Smooth muscle cell of the brain vasculature (primary cell): ENCODE measurements around the gene TBC1D3I.
"Not testable (repeated sequence)": the region's sequence is repeated elsewhere in the genome, so short reads cannot be mapped to it uniquely, and the experiment has no call there.

Experiments used
- DNase-seq: peaks from one replicate; pipeline ENCODE4 v3.0.0-alpha.2; 2012; ENCODE audit warnings: low read depth, low spot score

TBC1D3I gene

DNA sequence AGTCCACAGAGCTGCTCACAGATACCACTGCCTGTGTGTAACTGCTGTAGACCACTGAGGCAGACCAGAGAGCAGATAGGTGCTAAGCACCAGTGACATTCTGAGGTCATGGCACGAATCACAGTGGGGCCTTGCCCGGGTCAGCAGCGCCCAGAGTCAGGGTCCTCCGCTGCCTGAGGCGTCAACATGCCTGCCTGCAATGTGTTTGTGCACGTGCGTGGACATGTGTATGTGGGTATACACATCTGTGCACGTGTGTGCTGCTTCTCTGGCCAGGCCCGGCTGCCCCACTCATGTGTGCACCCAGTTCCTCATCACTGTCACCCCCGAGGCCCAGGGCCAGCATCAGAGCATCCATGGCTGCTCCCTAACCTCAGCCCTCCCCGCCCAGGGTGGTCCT is at the start of gene TBC1D3I:
Gene TBC1D3I (minus strand): TSS at position 101 of the 400 bp plus-strand sequence. CDS start 1,585 bp downstream, outside the sequence.
- DNase-seq, result not testable (repeated sequence)

DNA sequence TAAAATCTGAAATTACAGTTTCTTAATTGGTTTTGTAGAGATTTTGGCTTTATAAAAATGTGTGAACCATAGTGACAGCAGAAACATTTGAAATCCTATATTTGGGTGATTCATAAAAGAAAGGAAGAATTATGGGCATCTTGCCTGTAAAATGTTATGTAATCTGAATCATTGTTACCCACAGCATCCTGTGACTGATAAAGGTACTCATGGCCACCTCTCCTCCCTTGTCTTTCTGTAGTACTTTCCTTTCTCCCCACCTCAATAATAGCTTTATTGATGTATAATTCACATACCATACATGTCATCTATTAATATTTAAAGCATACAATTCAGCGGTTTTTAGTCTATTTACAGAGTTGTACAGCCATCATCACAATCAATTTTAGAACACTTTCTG is 30.8 kb upstream of the TBC1D3I start:
- DNase-seq, result not testable (repeated sequence)

DNA sequence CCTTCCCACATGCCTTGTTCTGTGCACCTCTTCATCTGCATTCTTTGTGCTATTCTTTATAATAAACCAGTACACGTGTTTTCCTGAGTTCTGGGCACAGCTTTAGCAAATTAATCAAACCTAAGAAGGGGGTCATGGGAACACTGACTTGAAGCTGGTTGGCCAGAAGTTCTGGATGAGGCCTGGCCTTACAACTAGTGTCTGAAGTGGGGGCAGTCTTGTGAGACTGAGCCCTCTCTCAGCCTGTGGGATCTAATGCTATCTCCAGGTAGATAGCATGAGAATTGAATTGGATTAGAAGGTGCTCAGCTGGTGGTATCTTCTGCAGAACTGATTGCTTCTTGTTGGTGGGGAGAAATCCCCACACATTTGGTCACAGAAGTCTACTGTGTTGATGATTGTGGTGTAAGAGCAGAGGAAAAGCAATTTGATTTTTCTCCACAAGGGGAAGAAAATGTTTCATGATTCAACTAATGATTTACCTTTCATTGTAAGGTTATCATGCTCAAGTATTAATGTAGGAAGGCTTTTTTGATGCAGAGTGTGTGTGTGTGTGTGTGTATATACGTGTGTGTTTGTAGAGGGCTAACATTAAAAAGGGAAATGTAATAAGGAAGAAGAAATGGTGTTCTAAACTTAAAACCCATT is 25.7 kb upstream of the TBC1D3I start:
- DNase-seq, result not testable (repeated sequence)

DNA sequence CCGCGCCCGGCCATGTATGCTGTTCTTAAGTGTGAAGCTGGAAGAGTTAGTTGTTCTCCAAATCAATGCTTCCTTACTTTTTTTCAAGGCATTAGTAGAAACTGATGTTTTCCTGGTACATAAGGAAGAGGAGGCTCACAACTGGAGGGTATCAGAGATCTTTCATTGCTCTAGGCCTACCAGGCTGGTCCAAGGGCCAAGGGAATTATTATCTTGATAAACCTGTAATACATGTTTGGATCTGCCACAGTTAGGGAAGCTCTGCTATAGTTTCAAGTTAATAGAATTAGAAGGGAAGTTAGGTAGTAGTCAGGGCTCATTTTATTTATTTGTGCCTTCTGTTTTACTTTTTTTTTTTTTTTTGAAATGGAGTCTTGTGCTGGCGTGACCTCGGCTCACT is 19.8 kb upstream of the TBC1D3I start:
- not testable (repeated sequence) for DNase-seq

DNA sequence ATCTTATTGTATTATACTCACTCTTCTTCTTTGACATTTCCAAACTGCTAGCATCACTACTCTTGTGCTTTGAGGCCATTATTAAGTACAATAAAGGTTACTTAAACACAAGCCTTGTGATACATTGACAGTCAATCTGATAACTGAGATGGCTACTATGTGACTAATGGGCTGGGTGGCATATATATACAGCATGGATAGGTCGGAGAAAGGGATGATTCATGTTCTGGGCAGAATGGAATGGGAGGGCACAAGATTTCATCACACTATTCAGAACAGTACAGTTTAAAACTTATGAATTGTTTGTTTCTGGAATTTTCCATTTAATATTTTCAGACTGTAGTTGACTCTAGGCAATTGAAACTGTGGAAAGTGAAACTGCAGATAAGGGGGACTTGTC is 18.9 kb upstream of the TBC1D3I start:
- not testable (repeated sequence) for DNase-seq

DNA sequence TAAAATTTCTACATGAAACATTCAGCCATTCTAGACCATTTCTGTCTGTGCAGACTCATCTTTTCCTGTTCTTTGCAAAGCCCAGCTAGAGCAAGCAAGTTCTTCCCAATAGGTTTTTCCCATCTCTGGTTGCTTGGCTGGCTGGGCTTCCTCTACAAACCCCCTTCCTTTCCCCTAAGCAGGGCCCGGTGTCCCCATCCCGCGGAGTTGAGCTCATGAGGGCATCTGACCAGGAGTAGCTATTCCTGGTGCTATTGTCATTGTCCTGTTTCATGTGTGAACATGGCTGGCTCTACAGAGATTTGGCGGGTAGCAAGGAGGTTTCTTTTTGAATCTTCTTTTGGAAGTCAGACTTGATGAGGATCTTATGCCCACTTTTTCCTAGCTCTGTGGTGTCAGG is 22.3 kb downstream of the TBC1D3I start:
- not testable (repeated sequence) for DNase-seq

DNA sequence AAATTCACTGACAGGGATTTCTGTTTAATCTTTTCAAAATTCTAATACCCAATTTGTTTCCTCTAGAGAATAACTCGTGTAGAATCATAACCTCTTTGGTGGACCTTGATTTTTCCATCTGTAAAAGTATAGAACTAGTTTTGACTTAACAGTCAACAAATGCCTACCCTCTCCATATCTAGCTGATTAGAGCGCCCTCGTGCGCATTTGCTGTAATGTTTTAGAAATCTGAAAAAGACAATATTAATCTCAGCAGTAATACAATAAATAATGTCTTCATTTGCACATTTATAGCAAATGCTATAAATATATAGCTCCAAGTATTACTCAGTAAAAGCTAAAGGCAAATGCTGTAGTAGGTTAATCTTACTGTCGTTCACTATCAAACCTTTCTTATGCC is 34.7 kb downstream of the TBC1D3I start:
- not testable (repeated sequence) for DNase-seq

DNA sequence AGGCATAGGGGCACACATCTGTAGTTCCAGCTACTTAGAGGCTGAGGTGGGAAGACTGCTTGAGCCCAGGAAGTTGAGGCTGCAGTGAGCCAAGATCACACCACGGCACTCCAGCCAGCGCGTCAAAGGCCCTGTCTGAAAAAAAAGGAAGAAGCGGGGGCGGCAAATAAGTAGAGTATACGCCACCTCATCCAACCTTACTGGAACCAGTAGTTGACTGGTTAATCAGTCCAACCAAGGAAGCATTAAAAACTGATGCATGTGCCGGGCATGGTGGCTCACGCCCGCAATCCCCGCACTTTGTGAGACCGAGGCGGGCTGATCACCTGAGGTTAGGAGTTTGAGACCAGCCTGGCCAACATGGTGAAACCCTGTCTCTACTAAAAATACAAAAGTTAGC is 41.4 kb downstream of the TBC1D3I start:
- DNase-seq, result not testable (repeated sequence)

DNA sequence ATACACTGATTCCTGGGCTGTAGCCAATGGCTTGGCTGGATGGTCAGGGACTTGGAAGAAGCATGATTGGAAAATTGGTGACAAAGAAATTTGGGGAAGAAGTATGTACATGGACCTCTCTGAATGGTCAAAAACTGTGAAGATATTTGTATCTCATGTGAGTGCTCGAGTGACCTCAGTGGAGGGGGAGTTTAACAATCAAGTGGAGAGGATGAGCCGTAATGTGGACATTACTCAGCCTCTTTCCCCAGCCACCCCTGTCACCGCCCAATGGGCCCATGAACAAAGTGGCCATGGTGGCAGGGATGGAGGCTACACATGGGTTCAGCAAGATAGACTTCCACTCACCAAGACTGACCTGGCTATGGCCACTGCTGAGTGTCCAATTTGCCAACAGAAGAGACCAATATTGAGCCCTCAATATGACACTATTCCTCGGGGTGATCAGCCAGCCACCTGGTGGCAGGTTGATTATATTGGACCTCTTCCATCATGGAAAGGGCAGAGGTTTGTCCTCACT is 42.7 kb downstream of the TBC1D3I start:
- DNase-seq, result not testable (repeated sequence)

DNA sequence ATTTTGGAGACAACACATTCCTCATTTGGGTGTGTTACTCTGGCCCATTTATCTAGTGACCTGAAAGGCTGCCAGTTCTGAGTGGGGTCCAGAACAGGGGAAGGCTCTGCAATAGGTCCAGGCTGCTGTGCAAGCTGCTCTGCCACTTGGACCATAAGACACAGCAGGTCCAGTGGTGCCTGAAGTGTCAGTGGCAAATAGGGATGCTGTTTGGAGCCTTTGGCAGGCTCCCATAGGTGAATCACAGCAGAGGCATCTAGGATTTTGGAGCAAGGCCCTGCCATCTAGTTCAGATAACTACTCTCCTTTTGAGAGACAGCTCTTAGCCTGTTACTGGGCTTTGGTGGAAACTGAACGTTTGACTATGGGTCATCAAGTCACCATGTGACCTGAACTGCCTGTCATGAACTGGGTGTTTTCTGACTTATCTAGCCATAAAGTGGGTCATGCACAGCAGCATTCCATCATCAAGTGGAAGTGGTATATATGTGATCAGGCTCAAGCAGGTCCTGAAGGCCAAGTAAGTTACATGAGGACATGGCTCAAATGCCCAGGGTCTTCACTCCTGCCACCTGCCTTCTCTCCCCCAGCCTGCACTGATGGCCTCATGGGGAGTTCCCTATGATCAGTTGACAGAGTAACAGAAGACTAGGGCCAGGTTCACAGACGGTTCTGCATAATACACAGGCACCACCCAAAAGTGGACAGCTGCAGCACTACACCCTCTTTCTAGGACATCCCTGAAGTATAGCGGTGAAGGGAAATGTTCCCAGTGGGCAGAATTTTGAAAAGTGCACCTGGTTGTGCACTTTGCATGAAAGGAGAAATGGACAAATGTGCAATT is 43.4 kb downstream of the TBC1D3I start:
- not testable (repeated sequence) for DNase-seq

DNA sequence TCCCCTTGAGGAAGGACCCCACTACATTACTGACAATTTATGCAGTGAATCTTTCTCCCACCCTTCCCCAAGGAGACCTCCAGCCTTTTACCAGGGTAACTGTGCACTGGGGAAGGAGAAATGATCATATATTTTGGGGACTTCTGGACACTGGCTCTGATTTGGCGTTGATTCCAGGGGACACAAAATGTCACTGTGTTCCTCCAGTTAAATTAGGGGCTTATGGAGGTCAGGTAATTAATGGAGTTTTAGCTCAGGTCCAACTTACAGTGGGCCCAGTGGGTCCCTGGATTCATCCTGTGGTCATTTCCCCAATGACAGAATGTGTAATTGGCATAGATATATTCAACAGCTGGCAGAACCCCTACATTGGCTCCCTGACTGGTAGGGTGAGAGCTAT is 44.8 kb downstream of the TBC1D3I start:
- not testable (repeated sequence) for DNase-seq

DNA sequence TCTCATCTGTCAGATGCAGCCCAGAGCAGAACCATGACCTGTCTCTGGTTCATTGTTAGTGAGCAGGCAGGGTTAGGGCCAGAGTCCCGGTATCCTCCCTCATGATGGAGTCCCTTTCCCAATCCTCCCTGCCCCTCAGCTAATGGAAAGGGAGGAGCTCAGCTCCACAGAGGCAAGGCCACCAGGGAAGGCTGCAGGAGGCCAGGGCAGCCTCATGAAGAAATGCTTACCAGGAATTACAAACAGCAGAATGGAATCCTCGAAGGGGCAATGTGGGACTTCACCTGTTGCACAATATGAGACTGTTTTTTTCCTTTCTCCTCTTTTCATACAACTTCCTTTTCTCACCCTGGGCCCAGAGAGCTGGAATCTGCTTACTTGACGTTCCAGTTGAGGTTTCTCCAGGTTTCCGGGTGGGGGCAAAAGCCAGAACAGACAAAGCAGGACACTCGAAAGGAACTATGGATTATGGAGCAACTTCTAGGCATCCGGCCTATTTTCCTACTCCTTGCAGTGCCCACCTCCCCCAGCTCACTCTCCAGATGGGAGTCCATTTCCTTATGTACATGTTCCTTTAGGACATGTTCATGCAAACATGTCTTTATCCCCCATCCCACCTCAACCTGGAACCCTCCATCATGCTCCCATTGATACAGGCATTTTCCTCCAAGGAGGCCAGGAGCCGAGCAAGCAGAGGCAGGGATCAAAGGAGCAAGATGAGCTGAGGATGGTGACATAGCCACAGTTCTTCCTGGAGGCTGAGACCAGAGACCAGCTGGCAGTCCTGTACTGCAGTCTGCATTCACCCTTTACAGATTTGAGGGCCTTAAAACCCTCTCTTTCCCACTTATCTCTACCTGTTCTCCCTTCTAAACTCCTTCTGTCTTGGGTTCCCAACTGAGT is 48.7 kb downstream of the TBC1D3I start:
- DNase-seq, result not testable (repeated sequence)

DNA sequence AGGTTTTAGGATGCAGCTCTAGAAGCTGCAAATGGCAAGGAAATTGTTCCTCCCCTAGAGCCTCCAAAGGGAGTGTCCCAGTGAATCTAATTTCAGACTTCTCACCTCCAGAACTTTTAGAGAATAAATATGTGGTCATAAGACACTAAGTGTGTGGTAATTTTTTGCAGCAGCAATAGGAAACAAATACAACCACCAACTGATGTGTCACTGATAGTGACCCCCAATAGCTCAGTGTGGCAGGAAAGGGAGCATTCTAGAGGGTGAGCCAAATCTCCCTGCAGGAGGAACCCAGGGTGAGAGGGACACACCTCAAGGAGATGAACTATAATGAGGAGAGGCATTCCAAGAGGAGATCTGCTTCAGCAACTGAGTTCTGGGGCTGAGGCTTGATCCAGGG is 49.5 kb downstream of the TBC1D3I start:
- no peak for DNase-seq

DNA sequence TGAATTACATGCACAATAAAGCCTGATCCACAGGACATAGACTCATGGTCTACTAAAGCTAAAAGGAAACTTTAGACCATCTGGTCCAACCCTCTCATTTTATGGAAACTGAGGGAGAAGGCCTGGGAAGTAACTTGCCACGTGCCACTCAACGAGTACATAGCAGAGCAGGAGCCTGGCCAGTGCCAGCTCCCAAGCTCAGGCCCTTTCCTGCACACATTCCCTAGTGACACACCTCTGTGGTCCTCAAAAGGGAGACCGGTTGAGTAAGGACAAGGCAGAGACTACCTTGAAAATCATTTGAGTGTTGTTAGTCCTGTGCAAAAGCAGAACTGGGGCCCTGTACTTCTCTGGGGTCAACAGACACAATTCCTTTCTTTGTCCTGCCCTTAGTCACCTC is 50.7 kb downstream of the TBC1D3I start:
- DNase-seq, result no peak

DNA sequence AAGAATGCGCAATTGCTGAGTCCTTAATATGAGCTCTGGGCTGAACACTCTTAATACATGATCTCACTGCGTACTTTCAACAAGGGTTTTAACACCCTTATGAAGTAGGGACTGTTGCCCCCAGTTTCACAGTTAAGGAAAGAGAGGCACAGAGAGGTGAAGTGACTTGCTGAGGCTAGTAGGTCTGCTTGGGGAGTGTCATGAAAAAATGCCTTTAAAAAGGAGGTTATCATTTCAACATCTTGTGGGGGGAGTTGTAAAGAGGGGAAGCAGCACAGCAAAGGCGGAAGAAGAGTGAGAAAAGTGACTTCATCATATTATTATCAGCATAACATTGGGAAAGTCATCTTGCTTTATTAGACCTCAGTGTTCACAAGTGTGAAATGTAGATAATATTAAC is 51.4 kb downstream of the TBC1D3I start:
- DNase-seq, result no peak

DNA sequence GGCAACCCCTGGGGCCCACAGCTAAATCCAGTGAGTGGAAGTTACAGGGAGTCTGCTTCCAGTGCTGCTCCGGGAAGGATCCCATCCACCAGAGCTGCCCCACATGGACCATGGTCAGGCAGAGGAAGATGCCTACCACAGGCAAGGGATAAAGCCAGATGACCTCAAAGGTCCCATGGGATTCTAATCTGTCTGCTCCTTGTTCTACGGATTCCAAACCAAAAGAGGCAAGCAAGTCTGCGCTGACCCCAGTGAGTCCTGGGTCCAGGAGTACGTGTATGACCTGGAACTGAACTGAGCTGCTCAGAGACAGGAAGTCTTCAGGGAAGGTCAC is 52.1 kb downstream of the TBC1D3I start:
- no peak for DNase-seq

DNA sequence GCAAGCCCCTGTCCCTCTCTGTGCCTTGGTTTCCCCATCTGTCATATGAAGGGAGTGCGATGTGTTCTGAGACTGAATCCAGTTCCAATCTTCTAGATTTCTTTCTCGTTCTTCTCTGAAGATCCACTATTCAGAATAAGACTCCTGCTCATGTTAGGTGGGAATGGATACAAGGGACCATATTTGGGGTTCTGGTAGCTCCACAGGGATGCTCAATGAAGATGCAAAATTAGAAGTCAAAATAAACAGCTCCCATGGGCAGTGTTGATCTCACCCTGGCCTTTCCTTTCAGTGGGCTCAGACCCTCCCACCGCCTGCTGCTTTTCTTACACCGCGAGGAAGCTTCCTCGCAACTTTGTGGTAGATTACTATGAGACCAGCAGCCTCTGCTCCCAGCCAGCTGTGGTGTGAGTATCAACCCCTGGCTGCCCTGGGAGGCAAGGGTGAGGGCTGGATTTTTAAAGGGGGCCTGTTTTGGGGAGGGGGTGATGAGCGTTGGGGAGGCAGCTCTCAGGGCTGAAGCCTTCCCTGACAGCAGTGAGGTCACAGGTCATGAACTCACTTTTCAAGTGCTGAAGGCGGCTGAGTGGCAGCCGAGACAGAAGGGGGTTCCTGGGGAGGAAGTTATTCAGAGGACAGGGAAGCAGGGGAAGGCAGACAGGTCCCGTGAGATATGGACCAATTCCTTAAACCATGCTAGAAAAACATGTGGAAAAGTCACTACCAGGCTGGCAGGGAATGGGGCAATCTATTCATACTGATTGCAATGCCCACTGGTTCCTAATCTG is 52.7 kb downstream of the TBC1D3I start:
- not testable (repeated sequence) for DNase-seq

DNA sequence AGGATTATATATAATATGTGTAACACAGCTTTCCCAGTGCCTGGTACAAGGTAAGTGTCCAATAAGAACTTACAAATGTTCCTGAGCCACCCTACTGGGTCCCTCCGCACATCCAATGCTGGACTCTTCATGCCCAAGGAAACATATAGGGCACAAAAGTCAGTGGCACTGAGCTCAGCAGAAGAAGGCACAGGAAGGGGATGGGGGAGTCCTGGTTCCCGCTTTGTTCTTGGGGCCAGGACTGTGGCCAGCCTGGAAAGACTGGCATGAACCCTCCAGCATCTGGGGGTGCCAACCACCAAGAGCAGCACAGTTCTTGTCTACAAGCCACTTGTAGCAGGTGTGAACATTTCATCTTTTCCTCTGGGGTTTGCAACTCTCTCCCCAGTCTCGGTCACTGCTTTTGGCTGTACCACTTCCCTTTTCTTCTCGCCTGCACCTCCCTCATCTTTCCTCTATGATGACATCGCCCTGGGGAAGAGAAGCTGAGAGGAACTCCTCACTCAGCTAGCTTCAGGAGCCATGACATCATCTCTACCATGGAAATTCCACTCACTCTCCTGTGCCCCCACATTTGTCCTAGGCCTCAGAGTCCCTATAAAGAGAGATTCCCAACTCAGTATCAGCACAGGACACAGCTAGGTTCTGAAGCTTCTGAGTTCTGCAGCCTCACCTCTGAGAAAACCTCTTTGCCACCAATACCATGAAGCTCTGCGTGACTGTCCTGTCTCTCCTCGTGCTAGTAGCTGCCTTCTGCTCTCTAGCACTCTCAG is 53.7 kb downstream of the TBC1D3I start, which contains the start of gene CCL4L2:
Gene CCL4L2 (plus strand): TSS at position 625 of the 773 bp plus-strand sequence.
- not testable (repeated sequence) for DNase-seq

DNA sequence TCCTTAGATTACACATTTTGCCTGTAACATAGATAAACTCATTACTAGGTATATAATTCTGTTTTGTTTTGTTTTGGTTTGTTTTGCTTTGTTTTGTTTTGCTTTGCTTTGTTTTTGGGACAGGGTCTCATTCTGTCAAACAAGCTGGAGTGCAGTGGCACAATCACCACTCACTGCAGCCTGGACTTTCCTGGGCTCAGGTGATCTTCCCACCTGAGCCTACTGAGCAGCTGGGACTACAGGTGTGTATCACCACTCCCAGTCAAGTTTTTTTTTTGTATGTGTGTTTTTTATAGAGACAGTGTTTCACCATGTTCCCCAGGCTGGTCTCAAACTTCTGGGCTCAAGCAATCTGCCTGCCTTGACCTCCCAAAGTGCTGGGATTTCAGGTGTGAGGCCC is 54.8 kb downstream of the TBC1D3I start:
- no peak for DNase-seq

DNA sequence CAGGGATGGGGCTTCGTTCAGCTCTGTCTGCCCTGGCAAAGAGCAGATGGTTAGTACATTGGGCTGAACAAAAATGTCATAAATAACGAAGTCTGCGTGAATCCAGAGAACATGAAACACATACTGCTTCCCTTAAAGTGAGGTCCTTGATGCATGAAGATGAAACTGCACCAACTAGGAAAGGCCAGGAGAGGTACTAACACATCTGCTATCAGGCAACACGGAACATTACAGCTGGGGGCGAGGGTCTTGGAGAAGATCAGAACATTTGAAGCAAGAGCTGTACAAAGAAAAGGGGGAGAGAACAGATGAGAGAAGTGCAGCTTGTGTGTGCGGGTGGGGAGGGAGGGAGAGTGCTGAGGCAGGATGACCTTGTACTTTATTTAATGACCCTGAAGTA is 57.0 kb downstream of the TBC1D3I start:
- not testable (repeated sequence) for DNase-seq
